ENCODE data around the gene HDAC9.

- TF ChIP-seq PBX3 (IDR thresholded peaks at IDR 0.05): no peak
- no peak for TF ChIP-seq POLR2AphosphoS5 (IDR thresholded peaks at IDR 0.05; ENCODE audit: low read depth, low read length)
- TF ChIP-seq, protein P1, sequence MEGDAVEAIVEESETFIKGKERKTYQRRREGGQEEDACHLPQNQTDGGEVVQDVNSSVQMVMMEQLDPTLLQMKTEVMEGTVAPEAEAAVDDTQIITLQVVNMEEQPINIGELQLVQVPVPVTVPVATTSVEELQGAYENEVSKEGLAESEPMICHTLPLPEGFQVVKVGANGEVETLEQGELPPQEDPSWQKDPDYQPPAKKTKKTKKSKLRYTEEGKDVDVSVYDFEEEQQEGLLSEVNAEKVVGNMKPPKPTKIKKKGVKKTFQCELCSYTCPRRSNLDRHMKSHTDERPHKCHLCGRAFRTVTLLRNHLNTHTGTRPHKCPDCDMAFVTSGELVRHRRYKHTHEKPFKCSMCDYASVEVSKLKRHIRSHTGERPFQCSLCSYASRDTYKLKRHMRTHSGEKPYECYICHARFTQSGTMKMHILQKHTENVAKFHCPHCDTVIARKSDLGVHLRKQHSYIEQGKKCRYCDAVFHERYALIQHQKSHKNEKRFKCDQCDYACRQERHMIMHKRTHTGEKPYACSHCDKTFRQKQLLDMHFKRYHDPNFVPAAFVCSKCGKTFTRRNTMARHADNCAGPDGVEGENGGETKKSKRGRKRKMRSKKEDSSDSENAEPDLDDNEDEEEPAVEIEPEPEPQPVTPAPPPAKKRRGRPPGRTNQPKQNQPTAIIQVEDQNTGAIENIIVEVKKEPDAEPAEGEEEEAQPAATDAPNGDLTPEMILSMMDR (IDR thresholded peaks at IDR 0.05): no peak
- TF ChIP-seq MEF2A (IDR thresholded peaks at IDR 0.05; ENCODE audit: borderline replicate concordance, low read depth): no peak
- no peak for TF ChIP-seq RAD21 (IDR thresholded peaks at IDR 0.05; ENCODE audit: low read length)
- no peak for TF ChIP-seq ZBTB33 (IDR thresholded peaks at IDR 0.05; ENCODE audit: borderline replicate concordance, low read depth)
- TF ChIP-seq NFIC (IDR thresholded peaks at IDR 0.05; ENCODE audit: borderline replicate concordance): no peak
- TF ChIP-seq YY1 (IDR thresholded peaks at IDR 0.05; ENCODE audit: low read depth): no peak
- TF ChIP-seq, protein P2, sequence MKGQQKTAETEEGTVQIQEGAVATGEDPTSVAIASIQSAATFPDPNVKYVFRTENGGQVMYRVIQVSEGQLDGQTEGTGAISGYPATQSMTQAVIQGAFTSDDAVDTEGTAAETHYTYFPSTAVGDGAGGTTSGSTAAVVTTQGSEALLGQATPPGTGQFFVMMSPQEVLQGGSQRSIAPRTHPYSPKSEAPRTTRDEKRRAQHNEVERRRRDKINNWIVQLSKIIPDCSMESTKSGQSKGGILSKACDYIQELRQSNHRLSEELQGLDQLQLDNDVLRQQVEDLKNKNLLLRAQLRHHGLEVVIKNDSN (IDR thresholded peaks at IDR 0.05; ENCODE audit: borderline replicate concordance, low read depth): no peak
- TF ChIP-seq ELF1 (IDR thresholded peaks at IDR 0.05): no peak
- TF ChIP-seq FOSL2 (IDR thresholded peaks at IDR 0.05; ENCODE audit: borderline replicate concordance, low read depth): no peak
- TF ChIP-seq RXRA (IDR thresholded peaks at IDR 0.05; ENCODE audit: borderline replicate concordance, low read depth): no peak
- TF ChIP-seq, protein P3, sequence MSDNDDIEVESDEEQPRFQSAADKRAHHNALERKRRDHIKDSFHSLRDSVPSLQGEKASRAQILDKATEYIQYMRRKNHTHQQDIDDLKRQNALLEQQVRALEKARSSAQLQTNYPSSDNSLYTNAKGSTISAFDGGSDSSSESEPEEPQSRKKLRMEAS (IDR thresholded peaks at IDR 0.05; ENCODE audit: low read depth): no peak
These were observed 40.4 kb downstream of the HDAC9 start for GRCh38 chr7:18535810-18536415.

All from SK-N-SH (cell line).